Measurements from ENCODE around the gene ST6GALNAC5. TPM values are rescaled to one million over a fixed set of nuclear protein-coding genes. Genes with fewer than 3 reads are reported as not detected.

Gene ST6GALNAC5
- total RNA-seq, 2 donors from 2014 or later, result 9.1 to 9.4 TPM

- no peaks in the 10 kb centered on the region for H3K36me3 ChIP-seq (ENCODE audit: control insufficient read depth, insufficient read depth, low read length)
- 91 to 100% methylated on average over 1 to 2 of the region's 2 CpGs for WGBS, 2 experiments (ENCODE audit: insufficient coverage in 1 of 2, insufficient read length in 1 of 2)
- Mint-ChIP-seq H3K27me3 (ENCODE audit: insufficient read depth) (no peaks in the 10 kb centered on the region), H3K4me3 (no peak overlapping the region), H3K4me1 (no peaks in the 10 kb centered on the region), H3K9me3 (peaks cover 9% of the 10 kb centered on the region), H3K27ac (no peak overlapping the region), H3K36me3 (ENCODE audit: low read depth) (no peaks in the 10 kb centered on the region)
- no peak for DNase-seq
- no peaks in the 10 kb centered on the region for H3K27me3 ChIP-seq (ENCODE audit: control insufficient read depth, insufficient read depth, low read length, poor library complexity, severe bottlenecking)
- no peak overlapping the region for H3K27ac ChIP-seq (ENCODE audit: low read depth, low read length)
- H3K4me1 ChIP-seq (ENCODE audit: control insufficient read depth, insufficient read depth, low read length), result no peaks in the 10 kb centered on the region
- H3K4me3 ChIP-seq (ENCODE audit: low read length), result no peak overlapping the region
- TF ChIP-seq CTCF (conservative IDR thresholded peaks at IDR 0.05), result no peak
- H3K9me3 ChIP-seq (ENCODE audit: control insufficient read depth, low read length), result no peaks in the 10 kb centered on the region
- H3K9ac ChIP-seq (ENCODE audit: extremely low read depth, low read length, poor library complexity, severe bottlenecking), result no peak overlapping the region
Observed at GRCh38 chr1:76833856-76834255, 33.4 kb upstream of the ST6GALNAC5 start.

- no peaks in the 10 kb centered on the region for H3K27me3 Mint-ChIP-seq (ENCODE audit: insufficient read depth)
- H3K27me3 ChIP-seq (ENCODE audit: control insufficient read depth, insufficient read depth, low read length, poor library complexity, severe bottlenecking), result no peaks in the 10 kb centered on the region
Observed at GRCh38 chr1:76835203-76835602, 32.1 kb upstream of the ST6GALNAC5 start.

GRCh38 chr1:76840278-76840677 is 27.0 kb upstream of the ST6GALNAC5 start:
- Mint-ChIP-seq H3K36me3 (ENCODE audit: low read depth) (no peaks in the 10 kb centered on the region), H3K4me1 (no peaks in the 10 kb centered on the region), H3K27ac (no peak overlapping the region), H3K4me3 (no peak overlapping the region), H3K9me3 (peaks cover 9% of the 10 kb centered on the region), H3K27me3 (ENCODE audit: insufficient read depth) (no peaks in the 10 kb centered on the region)
- no peak for DNase-seq
- no peaks in the 10 kb centered on the region for H3K27me3 ChIP-seq (ENCODE audit: control insufficient read depth, insufficient read depth, low read length, poor library complexity, severe bottlenecking)
- no peaks in the 10 kb centered on the region for H3K36me3 ChIP-seq (ENCODE audit: control insufficient read depth, insufficient read depth, low read length)
- H3K9ac ChIP-seq (ENCODE audit: extremely low read depth, low read length, poor library complexity, severe bottlenecking), result no peak overlapping the region
- no peaks in the 10 kb centered on the region for H3K4me1 ChIP-seq (ENCODE audit: control insufficient read depth, insufficient read depth, low read length)
- TF ChIP-seq CTCF (conservative IDR thresholded peaks at IDR 0.05), result no peak
- H3K9me3 ChIP-seq (ENCODE audit: control insufficient read depth, low read length), result no peaks in the 10 kb centered on the region
- 82% methylated on average over 2 of the region's 2 CpGs; no CpG with 5 or more reads in 1 of the 2 experiments for WGBS, 2 experiments (ENCODE audit: insufficient coverage in 1 of 2, insufficient read length in 1 of 2)
- H3K27ac ChIP-seq (ENCODE audit: low read depth, low read length), result no peak overlapping the region
- no peak overlapping the region for H3K4me3 ChIP-seq (ENCODE audit: low read length)

More at GRCh38 chr1:76835203-76835602, 32.1 kb upstream of the ST6GALNAC5 start:
- Mint-ChIP-seq H3K36me3 (ENCODE audit: low read depth) (no peaks in the 10 kb centered on the region), H3K9me3 (peaks cover 9% of the 10 kb centered on the region), H3K4me3 (no peak overlapping the region), H3K4me1 (no peaks in the 10 kb centered on the region), H3K27ac (no peak overlapping the region)
- no peak for TF ChIP-seq CTCF (conservative IDR thresholded peaks at IDR 0.05)
- Histone ChIP-seq H3K4me1 (ENCODE audit: control insufficient read depth, insufficient read depth, low read length) (no peaks in the 10 kb centered on the region), H3K9me3 (ENCODE audit: control insufficient read depth, low read length) (no peaks in the 10 kb centered on the region), H3K4me3 (ENCODE audit: low read length) (no peak overlapping the region), H3K9ac (ENCODE audit: extremely low read depth, low read length, poor library complexity, severe bottlenecking) (no peak overlapping the region), H3K27ac (ENCODE audit: low read depth, low read length) (no peak overlapping the region), H3K36me3 (ENCODE audit: control insufficient read depth, insufficient read depth, low read length) (no peaks in the 10 kb centered on the region)
- DNase-seq, result no peak
